ENCODE measurements around the gene ACOX3.

The ACOX3 gene

DNA sequence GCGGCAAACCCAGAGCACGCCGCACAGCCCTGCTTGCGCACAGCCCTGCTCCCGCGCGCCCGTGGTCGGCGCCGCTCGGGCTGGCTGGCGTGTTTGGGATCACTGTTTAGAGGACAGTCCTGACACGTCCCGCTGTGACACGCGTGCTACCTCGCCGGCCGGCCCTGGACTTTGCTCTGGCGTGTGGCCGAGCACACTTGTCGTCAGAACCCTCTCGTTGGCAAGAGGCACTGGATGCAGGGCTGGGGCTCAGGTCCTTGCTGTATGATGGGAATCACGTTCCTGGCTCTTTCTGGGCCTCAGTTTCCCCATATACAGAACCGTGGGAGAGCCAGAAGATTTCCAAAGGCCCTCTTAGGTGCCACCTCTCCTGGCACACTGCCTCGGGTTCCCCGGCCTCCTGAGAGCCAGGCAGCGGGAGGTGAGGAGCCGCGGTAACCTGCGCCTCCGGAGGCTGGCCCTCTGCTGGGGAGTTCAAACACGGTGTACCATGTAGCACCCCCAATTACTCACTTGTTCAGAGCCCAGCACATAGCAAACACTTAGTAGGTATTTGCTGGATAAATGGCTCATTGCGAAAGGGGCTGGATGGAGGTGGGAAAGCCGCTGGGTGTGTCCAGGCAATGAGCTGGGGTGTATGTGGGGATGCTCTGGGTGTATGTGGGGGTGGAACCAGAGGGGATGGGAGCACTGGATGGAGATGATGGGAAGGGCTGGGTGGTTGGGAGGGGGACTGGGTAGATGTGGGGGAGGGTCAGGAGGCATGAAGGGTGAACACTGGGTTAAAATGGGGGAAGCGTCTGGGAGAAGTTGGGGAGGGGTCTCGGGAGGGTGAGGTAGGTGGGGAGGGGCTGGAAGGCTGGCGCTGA is 94.3 kb downstream of the ACOX3 start:
- Histone ChIP-seq H3K9me3 (no peaks in the 10 kb centered on the region), H3K36me3 (no peaks in the 10 kb centered on the region), H3K4me3 (ENCODE audit: low read depth in 1 of 2, low read length in 1 of 2) (no peak overlapping the region), H3K4me1 (ENCODE audit: control insufficient read depth in 1 of 2, insufficient read depth in 1 of 2, low read depth in 1 of 2, low read length in 1 of 2) (peaks cover 6 to 7% of the 10 kb centered on the region in 2 experiments), H3K27ac (no peak overlapping the region), H3K27me3 (no peaks in the 10 kb centered on the region)
- TF ChIP-seq, protein P1, sequence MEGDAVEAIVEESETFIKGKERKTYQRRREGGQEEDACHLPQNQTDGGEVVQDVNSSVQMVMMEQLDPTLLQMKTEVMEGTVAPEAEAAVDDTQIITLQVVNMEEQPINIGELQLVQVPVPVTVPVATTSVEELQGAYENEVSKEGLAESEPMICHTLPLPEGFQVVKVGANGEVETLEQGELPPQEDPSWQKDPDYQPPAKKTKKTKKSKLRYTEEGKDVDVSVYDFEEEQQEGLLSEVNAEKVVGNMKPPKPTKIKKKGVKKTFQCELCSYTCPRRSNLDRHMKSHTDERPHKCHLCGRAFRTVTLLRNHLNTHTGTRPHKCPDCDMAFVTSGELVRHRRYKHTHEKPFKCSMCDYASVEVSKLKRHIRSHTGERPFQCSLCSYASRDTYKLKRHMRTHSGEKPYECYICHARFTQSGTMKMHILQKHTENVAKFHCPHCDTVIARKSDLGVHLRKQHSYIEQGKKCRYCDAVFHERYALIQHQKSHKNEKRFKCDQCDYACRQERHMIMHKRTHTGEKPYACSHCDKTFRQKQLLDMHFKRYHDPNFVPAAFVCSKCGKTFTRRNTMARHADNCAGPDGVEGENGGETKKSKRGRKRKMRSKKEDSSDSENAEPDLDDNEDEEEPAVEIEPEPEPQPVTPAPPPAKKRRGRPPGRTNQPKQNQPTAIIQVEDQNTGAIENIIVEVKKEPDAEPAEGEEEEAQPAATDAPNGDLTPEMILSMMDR (IDR thresholded peaks at IDR 0.05) = no peak

DNA sequence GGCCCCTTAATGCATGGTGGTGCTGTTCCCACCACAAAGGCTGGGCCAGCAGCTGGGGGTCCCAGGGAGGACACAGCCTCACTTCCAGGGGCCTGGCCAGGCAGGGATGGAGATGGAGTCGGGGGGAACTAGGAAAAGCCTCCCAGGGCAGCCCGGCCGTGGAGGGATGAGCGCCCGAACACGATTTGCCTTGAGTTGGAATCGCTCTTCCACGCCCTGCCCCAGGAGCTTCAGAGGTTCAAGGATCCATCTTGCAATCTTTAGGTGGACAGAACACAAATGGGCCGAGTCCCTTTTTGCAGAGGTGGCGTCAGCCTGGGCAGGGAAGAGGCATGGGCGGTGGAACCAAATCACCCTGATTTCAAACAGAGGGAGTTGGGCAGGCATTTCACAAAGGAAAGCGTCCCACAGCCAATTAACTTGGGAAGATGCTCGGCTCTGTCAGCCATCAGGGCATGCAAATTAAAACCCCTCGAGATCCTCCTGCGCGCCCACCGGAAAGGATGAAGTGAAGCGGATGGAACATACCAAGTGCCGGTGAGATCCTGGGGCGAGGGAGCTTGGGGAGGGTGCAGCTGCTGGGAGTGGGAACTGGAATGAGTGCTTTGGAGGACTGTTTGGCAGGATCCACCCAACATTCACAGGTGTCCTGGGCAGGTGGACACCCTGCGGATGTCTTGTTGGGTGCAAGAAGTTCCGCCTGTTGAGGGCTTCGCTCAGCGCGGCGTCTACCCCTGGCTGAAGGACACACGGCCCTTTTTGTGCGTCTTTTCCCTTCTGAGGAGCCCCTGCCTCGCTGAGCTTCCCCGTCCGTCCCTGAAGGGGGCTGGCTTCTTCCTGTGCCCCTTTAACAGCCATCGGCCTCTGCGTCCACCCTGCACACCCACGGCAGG is 95.2 kb downstream of the ACOX3 start:
- no peaks in the 10 kb centered on the region for H3K27me3 ChIP-seq
- H3K9me3 ChIP-seq = no peaks in the 10 kb centered on the region

DNA sequence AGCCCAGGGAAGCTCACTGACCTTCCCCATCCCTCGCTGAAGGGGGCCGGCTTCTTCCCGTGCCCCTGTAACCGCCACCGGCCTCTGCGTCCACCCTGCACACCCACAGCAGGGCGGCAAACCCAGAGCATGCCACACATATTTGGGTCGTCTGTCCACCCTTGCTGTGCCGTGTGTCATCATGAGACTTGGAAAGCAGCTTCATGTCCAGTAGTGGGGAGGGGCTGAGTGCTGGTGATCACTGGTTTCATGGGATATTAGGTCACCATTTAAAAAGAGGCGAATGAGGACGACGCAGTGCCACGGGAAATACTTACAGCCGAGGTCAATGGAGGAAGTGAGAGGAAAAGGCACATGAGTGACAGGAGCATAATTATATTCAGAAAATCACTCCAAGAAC is 96.1 kb downstream of the ACOX3 start:
- H3K27me3 ChIP-seq = no peaks in the 10 kb centered on the region
- H3K27ac ChIP-seq = no peak overlapping the region
- no peak overlapping the region for H3K4me3 ChIP-seq (ENCODE audit: low read depth in 1 of 2, low read length in 1 of 2)
- H3K4me1 ChIP-seq (ENCODE audit: control insufficient read depth in 1 of 2, insufficient read depth in 1 of 2, low read depth in 1 of 2, low read length in 1 of 2) = peaks cover 6 to 7% of the 10 kb centered on the region in 2 experiments
- no peaks in the 10 kb centered on the region for H3K9me3 ChIP-seq
- no peaks in the 10 kb centered on the region for H3K36me3 ChIP-seq
- TF ChIP-seq, protein P1 (IDR thresholded peaks at IDR 0.05) = no peak

More for the DNA sequence above, 95.2 kb downstream of the ACOX3 start:
- TF ChIP-seq, protein P1 (IDR thresholded peaks at IDR 0.05) = no peak
- H3K4me3 ChIP-seq (ENCODE audit: low read depth in 1 of 2, low read length in 1 of 2) = no peak overlapping the region
- peaks cover 6 to 7% of the 10 kb centered on the region in 2 experiments for H3K4me1 ChIP-seq (ENCODE audit: control insufficient read depth in 1 of 2, insufficient read depth in 1 of 2, low read depth in 1 of 2, low read length in 1 of 2)
- no peak overlapping the region for H3K27ac ChIP-seq
- H3K36me3 ChIP-seq = no peaks in the 10 kb centered on the region

GRCh38 chr4:8343967-8344331 is 96.6 kb downstream of the ACOX3 start:
- Histone ChIP-seq H3K4me3 (ENCODE audit: low read depth in 1 of 2, low read length in 1 of 2) (no peak overlapping the region), H3K36me3 (no peaks in the 10 kb centered on the region), H3K27me3 (no peaks in the 10 kb centered on the region), H3K4me1 (ENCODE audit: control insufficient read depth in 1 of 2, insufficient read depth in 1 of 2, low read depth in 1 of 2, low read length in 1 of 2) (peaks cover 6 to 7% of the 10 kb centered on the region in 2 experiments), H3K27ac (no peak overlapping the region), H3K9me3 (no peaks in the 10 kb centered on the region)
- TF ChIP-seq, protein P1 (IDR thresholded peaks at IDR 0.05) = no peak

DNA sequence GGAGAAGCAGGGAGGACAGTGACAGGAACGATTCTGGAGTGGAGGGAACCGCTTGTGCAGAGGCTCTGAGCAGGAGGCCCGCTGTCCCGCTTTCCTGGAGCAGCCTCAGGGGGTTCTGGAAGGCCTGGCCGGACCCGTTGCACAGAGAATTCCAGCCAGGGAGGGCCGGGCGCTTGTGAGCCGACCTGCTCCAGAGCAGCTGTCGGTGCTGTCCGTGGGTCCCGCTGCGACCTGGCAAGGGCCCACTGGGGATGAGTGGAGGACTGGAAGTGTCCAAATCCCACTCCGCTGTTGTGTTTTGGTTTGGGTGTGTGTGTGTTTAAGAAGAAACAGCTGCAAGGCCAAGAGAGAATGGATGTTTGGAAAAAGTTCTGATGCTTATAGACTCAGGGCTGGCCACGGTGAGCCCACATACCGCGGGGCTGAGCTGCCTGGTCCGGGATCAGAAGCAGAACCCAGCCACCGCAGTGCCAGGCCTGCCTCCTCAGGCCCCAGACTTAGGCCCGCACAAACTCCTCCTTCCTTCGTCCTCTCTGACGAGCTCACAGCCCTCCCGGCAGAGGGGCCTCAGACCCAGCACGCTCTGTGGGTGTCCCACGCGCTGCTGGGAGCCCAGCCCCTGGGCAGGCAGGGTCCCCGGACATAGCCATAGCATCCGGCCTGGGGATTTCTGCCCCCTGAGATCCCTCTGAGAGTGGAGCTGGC is 97.1 kb downstream of the ACOX3 start:
- Histone ChIP-seq H3K27ac (no peak overlapping the region), H3K36me3 (no peaks in the 10 kb centered on the region), H3K4me1 (ENCODE audit: control insufficient read depth in 1 of 2, insufficient read depth in 1 of 2, low read depth in 1 of 2, low read length in 1 of 2) (peaks cover 6 to 9% of the 10 kb centered on the region in 2 experiments), H3K4me3 (ENCODE audit: low read depth in 1 of 2, low read length in 1 of 2) (no peak overlapping the region), H3K9me3 (no peaks in the 10 kb centered on the region), H3K27me3 (no peaks in the 10 kb centered on the region)
- TF ChIP-seq, protein P1 (IDR thresholded peaks at IDR 0.05) = no peak

Measured in neutrophil (primary cell).